Mesothelial cell of epicardium (in vitro differentiated cells): ENCODE results near the gene ADAMTS9. TPM values are rescaled to one million over a fixed set of nuclear protein-coding genes. Genes with fewer than 3 reads are reported as not detected.

Experiments
- DNase-seq, 2 experiments: peaks; one replicate each; pipeline ENCODE4 v3.0.0; 2021; ENCODE audit warnings: low spot score in 2 of 2; ENCODE audit not compliant: unreplicated experiment in 2 of 2
- H3K27ac Mint-ChIP-seq: 2 replicates; pipeline ENCODE4 v1.8.0; 2021; ENCODE audit warnings: mixed read lengths
- H3K27me3 Mint-ChIP-seq: 2 replicates; pipeline ENCODE4 v1.8.0; 2021; ENCODE audit warnings: low read depth, mixed read lengths
- H3K36me3 Mint-ChIP-seq: 2 replicates; pipeline ENCODE4 v1.8.0; 2021; ENCODE audit warnings: mixed read lengths
- H3K4me1 Mint-ChIP-seq: 2 replicates; pipeline ENCODE4 v1.8.0; 2021; ENCODE audit warnings: mixed read lengths
- H3K4me3 Mint-ChIP-seq: 2 replicates; pipeline ENCODE4 v1.8.0; 2021; ENCODE audit warnings: mild to moderate bottlenecking, moderate library complexity, mixed read lengths
- H3K9me3 Mint-ChIP-seq: 2 replicates; pipeline ENCODE4 v1.8.0; 2021; ENCODE audit warnings: mixed read lengths
- CTCF ChIP-seq: fragments of 200-600 bp; sonication (generic); IDR thresholded peaks from one replicate; pipeline ENCODE4 v1.5.0; 2021; ENCODE audit warnings: antibody characterized with exemption; ENCODE audit not compliant: unreplicated experiment
- total RNA-seq: library from RNA; stranded (reverse); gene quantifications from 3 replicates; pipeline ENCODE4 v1.2.1, GENCODE V29; 2021

The ADAMTS9 gene
- total RNA-seq, 1 donor from 2014 or later, result 127 TPM

- H3K9me3 Mint-ChIP-seq, result no peaks in the 10 kb centered on the region
- H3K36me3 Mint-ChIP-seq, result peaks cover 2% of the 10 kb centered on the region
- H3K27ac Mint-ChIP-seq, result no peak overlapping the region
Observed at GRCh38 chr3:64586952-64587351, 100.8 kb downstream of the ADAMTS9 start.

GRCh38 chr3:64584179-64584578 lies 103.6 kb downstream of the ADAMTS9 start:
- peak overlapping the region; percentile 18 for H3K27ac Mint-ChIP-seq
- no peaks in the 10 kb centered on the region for H3K9me3 Mint-ChIP-seq
- no peak overlapping the region for H3K4me3 Mint-ChIP-seq
- peaks cover 3% of the 10 kb centered on the region for H3K36me3 Mint-ChIP-seq
- peaks cover 34% of the 10 kb centered on the region for H3K4me1 Mint-ChIP-seq
- no peak for TF ChIP-seq CTCF
- no peak for DNase-seq
- no peaks in the 10 kb centered on the region for H3K27me3 Mint-ChIP-seq

More at GRCh38 chr3:64586952-64587351, 100.8 kb downstream of the ADAMTS9 start:
- no peak for TF ChIP-seq CTCF
- peaks cover 40% of the 10 kb centered on the region for H3K4me1 Mint-ChIP-seq
- H3K4me3 Mint-ChIP-seq, result no peak overlapping the region
- no peaks in the 10 kb centered on the region for H3K27me3 Mint-ChIP-seq
- no peak for DNase-seq

GRCh38 chr3:64578797-64579196 lies 109.0 kb downstream of the ADAMTS9 start:
- no peak for DNase-seq
- peaks cover 4% of the 10 kb centered on the region for H3K36me3 Mint-ChIP-seq
- H3K4me1 Mint-ChIP-seq, result peaks cover 7% of the 10 kb centered on the region
- H3K27ac Mint-ChIP-seq, result peak overlapping the region; percentile 17
- H3K4me3 Mint-ChIP-seq, result no peak overlapping the region
- H3K9me3 Mint-ChIP-seq, result no peaks in the 10 kb centered on the region
- TF ChIP-seq CTCF, result no peak
- no peaks in the 10 kb centered on the region for H3K27me3 Mint-ChIP-seq

- Mint-ChIP-seq H3K4me3 (no peak overlapping the region), H3K27me3 (no peaks in the 10 kb centered on the region), H3K4me1 (peaks cover 7% of the 10 kb centered on the region), H3K36me3 (peaks cover 4% of the 10 kb centered on the region), H3K9me3 (no peaks in the 10 kb centered on the region), H3K27ac (peak overlapping the region; percentile 17)
- no peak for TF ChIP-seq CTCF
- DNase-seq, result no peak
Observed at GRCh38 chr3:64578062-64578770, 109.6 kb downstream of the ADAMTS9 start.

- no peak overlapping the region for H3K27ac Mint-ChIP-seq
- no peak for TF ChIP-seq CTCF
Observed at GRCh38 chr3:64576211-64576775, 111.5 kb downstream of the ADAMTS9 start.

More at GRCh38 chr3:64576211-64576775, 111.5 kb downstream of the ADAMTS9 start:
- no peaks in the 10 kb centered on the region for H3K27me3 Mint-ChIP-seq
- H3K36me3 Mint-ChIP-seq, result peaks cover 7% of the 10 kb centered on the region
- H3K4me3 Mint-ChIP-seq, result no peak overlapping the region
- DNase-seq, result no peak
- peaks cover 7% of the 10 kb centered on the region for H3K4me1 Mint-ChIP-seq
- H3K9me3 Mint-ChIP-seq, result no peaks in the 10 kb centered on the region
